Progenitor cell of endocrine pancreas (in vitro differentiated cells): ENCODE measurements around the gene ATG9A. TPM values are rescaled to one million over a fixed set of nuclear protein-coding genes. Genes with fewer than 3 reads are reported as not detected.

Experiments
- DNase-seq: peaks from one replicate; pipeline ENCODE4 v3.0.0; 2021; ENCODE audit warnings: low spot score; ENCODE audit not compliant: unreplicated experiment
- H3K27ac Mint-ChIP-seq: 2 replicates; pipeline ENCODE4 v1.8.0; 2021; ENCODE audit warnings: mild to moderate bottlenecking, moderate library complexity, mixed read lengths
- H3K27me3 Mint-ChIP-seq: 2 replicates; pipeline ENCODE4 v1.8.0; 2021; ENCODE audit warnings: mixed read lengths
- H3K36me3 Mint-ChIP-seq: 2 replicates; pipeline ENCODE4 v1.8.0; 2022; ENCODE audit warnings: mixed read lengths; ENCODE audit not compliant: insufficient read depth
- H3K4me1 Mint-ChIP-seq: 2 replicates; pipeline ENCODE4 v1.8.0; 2021; ENCODE audit warnings: low read depth, mixed read lengths
- H3K4me3 Mint-ChIP-seq: 2 replicates; pipeline ENCODE4 v1.8.0; 2021; ENCODE audit warnings: low read depth, mild to moderate bottlenecking, moderate library complexity, mixed read lengths
- H3K9me3 Mint-ChIP-seq: 2 replicates; pipeline ENCODE4 v1.8.0; 2021; ENCODE audit warnings: low read depth, mixed read lengths
- total RNA-seq: library from RNA; stranded (reverse); gene quantifications from 2 replicates; pipeline ENCODE4 v1.2.1, GENCODE V29; 2021
- TF ChIP-seq, protein P1 (sequence below): fragments of 200-600 bp; sonication (generic); IDR thresholded peaks from one replicate; pipeline ENCODE4 v1.5.0; 2021; ENCODE audit warnings: antibody characterized with exemption, mild to moderate bottlenecking; ENCODE audit not compliant: unreplicated experiment

Gene ATG9A
- total RNA-seq, 1 donor from 2014 or later = 43.6 TPM

DNA sequence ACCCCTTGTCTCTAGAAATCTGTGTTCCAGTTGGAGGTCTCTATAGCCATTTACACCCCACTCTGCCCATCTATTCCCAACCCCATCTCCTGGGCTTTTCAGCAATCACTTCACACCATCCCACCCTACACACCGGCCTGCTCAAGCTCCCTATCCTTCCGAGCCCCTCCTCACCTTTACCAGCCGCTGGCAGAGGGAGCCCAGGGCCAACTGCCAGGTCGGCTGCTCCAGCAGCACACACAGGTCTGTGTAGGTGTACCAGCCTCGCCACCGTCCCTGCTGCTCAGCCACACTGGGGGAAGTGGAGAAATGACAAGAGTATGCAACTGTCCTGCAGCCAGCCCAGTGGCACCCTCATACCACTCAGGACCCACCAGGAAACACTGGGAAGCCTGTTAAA lies 56.3 kb downstream of the ATG9A start:
- Mint-ChIP-seq H3K27ac (no peak overlapping the region), H3K9me3 (no peaks in the 10 kb centered on the region), H3K27me3 (no peaks in the 10 kb centered on the region), H3K4me1 (peaks cover 13% of the 10 kb centered on the region), H3K4me3 (no peak overlapping the region), H3K36me3 (peaks cover 4% of the 10 kb centered on the region)
- TF ChIP-seq, protein P1, sequence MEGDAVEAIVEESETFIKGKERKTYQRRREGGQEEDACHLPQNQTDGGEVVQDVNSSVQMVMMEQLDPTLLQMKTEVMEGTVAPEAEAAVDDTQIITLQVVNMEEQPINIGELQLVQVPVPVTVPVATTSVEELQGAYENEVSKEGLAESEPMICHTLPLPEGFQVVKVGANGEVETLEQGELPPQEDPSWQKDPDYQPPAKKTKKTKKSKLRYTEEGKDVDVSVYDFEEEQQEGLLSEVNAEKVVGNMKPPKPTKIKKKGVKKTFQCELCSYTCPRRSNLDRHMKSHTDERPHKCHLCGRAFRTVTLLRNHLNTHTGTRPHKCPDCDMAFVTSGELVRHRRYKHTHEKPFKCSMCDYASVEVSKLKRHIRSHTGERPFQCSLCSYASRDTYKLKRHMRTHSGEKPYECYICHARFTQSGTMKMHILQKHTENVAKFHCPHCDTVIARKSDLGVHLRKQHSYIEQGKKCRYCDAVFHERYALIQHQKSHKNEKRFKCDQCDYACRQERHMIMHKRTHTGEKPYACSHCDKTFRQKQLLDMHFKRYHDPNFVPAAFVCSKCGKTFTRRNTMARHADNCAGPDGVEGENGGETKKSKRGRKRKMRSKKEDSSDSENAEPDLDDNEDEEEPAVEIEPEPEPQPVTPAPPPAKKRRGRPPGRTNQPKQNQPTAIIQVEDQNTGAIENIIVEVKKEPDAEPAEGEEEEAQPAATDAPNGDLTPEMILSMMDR = no peak
- no peak for DNase-seq

DNA sequence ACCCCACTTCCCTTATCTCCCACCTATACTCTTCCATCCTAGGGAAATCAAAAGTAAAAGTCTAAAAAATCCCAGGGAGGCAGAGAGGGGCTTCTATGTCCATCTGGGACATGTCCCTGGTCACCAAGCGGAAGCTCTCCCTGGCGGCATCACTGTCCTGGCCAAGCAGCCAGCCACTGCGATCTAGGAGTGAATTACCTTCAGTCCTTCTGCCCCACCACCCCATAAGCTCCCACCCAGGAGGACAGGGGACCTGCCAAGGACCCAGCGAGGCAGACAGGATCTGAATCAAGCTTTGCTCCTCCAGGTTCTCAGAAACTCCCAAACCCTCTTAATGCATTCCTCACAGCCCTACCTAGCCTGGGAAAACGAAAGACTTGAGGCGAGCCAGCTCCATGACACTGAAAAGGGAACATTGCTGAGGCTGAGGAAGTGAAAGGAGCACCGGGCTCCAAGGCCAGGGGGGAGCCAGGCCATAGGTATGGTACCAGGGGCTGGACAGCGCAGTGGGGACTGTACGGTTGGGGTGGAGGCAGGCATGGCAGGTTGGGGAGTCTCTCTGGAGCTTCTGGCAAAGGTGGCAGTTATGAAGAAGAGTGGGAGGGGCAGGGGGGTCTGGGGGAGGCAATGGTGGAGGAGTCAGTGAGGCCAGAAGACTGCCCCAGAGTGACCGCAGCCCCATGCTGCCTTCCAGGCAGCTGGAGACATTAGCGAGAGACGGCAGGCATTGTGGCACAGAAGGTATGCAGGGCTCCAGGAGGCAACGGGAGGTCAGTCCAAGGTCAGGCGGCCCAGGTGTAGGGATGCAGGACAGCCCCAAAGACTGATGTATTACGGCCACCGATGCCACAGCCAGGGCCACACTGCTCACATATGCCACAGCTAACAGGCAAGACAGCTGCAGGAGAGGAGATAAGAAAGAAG lies 56.9 kb downstream of the ATG9A start:
- no peak overlapping the region for H3K27ac Mint-ChIP-seq
- peaks cover 4% of the 10 kb centered on the region for H3K36me3 Mint-ChIP-seq

DNA sequence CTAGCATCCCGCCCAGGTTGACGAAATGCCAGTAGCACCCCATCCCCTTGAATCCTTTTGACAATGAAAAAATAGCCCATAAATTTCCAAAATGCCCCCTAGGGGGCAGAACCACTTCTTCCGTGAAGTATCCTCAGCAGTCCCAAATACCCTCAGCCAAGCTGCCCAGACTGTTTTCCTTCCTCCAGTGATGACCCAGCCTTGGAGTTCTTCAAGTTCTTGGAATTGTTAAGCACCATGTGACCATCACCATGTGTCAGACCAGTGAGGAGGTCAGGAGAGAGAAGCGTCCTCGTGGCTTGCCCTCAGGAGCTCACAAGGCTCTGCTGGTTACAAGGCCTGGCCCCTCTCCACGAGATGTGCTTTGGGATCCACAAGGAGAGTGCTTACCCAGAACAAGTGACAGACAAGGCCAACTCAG lies 58.2 kb downstream of the ATG9A start:
- Mint-ChIP-seq H3K27me3 (no peaks in the 10 kb centered on the region), H3K9me3 (no peaks in the 10 kb centered on the region), H3K27ac (peak overlapping the region; percentile 48), H3K4me1 (peaks cover 8% of the 10 kb centered on the region), H3K4me3 (no peak overlapping the region), H3K36me3 (peaks cover 4% of the 10 kb centered on the region)
- TF ChIP-seq, protein P1 = peak; percentile 77
- DNase-seq = no peak

More for the DNA sequence above, 56.9 kb downstream of the ATG9A start:
- Mint-ChIP-seq H3K4me1 (peaks cover 11% of the 10 kb centered on the region), H3K9me3 (no peaks in the 10 kb centered on the region), H3K4me3 (no peak overlapping the region), H3K27me3 (no peaks in the 10 kb centered on the region)
- DNase-seq = no peak
- TF ChIP-seq, protein P1 = no peak

DNA sequence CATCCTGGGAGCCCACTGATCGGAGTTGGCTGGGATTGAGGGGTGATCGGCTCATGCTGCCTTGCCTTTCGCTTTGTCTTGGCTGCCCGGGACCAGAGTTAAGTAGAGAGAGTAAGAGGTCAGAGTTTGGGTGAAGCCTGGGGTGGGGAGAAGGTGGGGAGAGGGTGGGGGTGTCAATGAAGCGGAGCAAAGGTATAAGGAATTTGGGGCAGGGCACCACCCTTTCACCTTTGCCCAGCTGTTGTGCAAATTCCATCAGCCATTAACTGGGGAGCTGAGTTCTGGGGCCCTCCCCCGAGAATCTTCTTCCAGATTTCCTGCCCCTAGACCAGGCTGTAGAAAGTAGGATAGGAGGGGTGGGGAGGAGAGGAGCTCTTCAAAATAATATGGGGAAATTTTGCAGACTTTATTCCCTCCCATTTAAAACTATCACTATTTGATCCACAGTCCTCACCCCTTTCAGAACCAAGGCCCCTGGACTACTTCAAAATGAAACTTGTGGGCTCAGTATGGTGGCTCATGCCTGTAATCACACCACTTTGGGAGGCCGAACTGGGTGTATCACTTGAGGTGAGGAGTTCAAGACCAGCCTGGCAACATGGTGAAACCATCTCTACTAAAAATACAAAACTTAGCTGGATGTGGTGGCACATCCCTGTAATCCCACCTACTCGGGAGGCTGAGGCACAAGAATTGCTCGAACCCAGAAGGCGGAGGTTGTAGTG lies 59.3 kb downstream of the ATG9A start, which contains the start of gene SLC23A3:
Gene SLC23A3 (minus strand): TSS at position 100 of the 725 bp plus-strand sequence. CDS start 45 bp downstream, at position 55.
- Mint-ChIP-seq H3K4me1 (peaks cover 2% of the 10 kb centered on the region), H3K27ac (no peak within 1 kb of the TSS)
- DNase-seq = no peak

More for the DNA sequence above, 59.3 kb downstream of the ATG9A start, which contains the start of gene SLC23A3:
- no peaks in the 10 kb centered on the region for H3K9me3 Mint-ChIP-seq
- no peak within 1 kb of the TSS for H3K4me3 Mint-ChIP-seq
- peaks cover 4% of the 10 kb centered on the region for H3K36me3 Mint-ChIP-seq
- TF ChIP-seq, protein P1 = no peak
- H3K27me3 Mint-ChIP-seq = no peaks in the 10 kb centered on the region

Other genes starting within 250 kb of the ATG9A start
- gene FEV, start 244.5 kb downstream of the ATG9A start, total RNA-seq = 13.5 and 15.6 TPM in 2 replicates
- gene CRYBA2, start 236.2 kb downstream of the ATG9A start, total RNA-seq = 24.4 and 30.1 TPM in 2 replicates
- gene CFAP65, start 188.1 kb downstream of the ATG9A start, total RNA-seq = 0.65 and 0.67 TPM in 2 replicates
- 17.3 and 24.1 TPM in 2 replicates for gene IHH, start 168.7 kb downstream of the ATG9A start, total RNA-seq
- 15.4 and 17.7 TPM in 2 replicates for gene NHEJ1, start 68.8 kb downstream of the ATG9A start, total RNA-seq
- gene SLC23A3, start 59.6 kb downstream of the ATG9A start, total RNA-seq = 1.7 and 2.8 TPM in 2 replicates
- 38.9 and 40.8 TPM in 2 replicates for gene CNPPD1, start 52.7 kb downstream of the ATG9A start, total RNA-seq
- 77.0 and 77.4 TPM in 2 replicates for gene RETREG2, start 51.4 kb downstream of the ATG9A start, total RNA-seq
- 29.3 and 29.6 TPM in 2 replicates for gene ZFAND2B, start 22.9 kb downstream of the ATG9A start, total RNA-seq
- 26.7 and 29.9 TPM in 2 replicates for gene ABCB6, start 10.7 kb downstream of the ATG9A start, total RNA-seq
- gene ANKZF1, start 170 bp upstream of the ATG9A start, total RNA-seq = 64.3 and 66.7 TPM in 2 replicates
- gene GLB1L, start 15.8 kb upstream of the ATG9A start, total RNA-seq = 11.8 and 13.5 TPM in 2 replicates
- 23.2 and 24.1 TPM in 2 replicates for gene STK16, start 15.8 kb upstream of the ATG9A start, total RNA-seq
- gene TUBA4B, start 23.6 kb upstream of the ATG9A start, total RNA-seq = not detected in 2 replicates
- gene TUBA4A, start 24.3 kb upstream of the ATG9A start, total RNA-seq = 8.3 and 9.1 TPM in 2 replicates
- gene DNAJB2, start 49.7 kb upstream of the ATG9A start, total RNA-seq = 66.2 and 69.5 TPM in 2 replicates
- gene PTPRN, start 79.8 kb upstream of the ATG9A start, total RNA-seq = 30.2 and 30.5 TPM in 2 replicates
- gene RESP18, start 103.1 kb upstream of the ATG9A start, total RNA-seq = not detected in 2 replicates
- 36.0 and 47.0 TPM in 2 replicates for gene DNPEP, start 158.3 kb upstream of the ATG9A start, total RNA-seq
- gene DES, start 188.7 kb upstream of the ATG9A start, total RNA-seq = not detected in 2 replicates
- 15.1 and 15.5 TPM in 2 replicates for gene SPEG, start 205.2 kb upstream of the ATG9A start, total RNA-seq